Vagina (tissue), 2 donors: ENCODE results near the gene FRMPD2.

ENCODE experiments used
- POLR2A ChIP-seq, 2 donors: fragments of 450-650 bp; IDR thresholded peaks; one replicate each; pipeline ENCODE4 v1.6.1; 2017; ENCODE audit warnings: antibody characterized with exemption in 2 of 2, mild to moderate bottlenecking in 2 of 2, moderate library complexity in 2 of 2
- POLR2AphosphoS5 ChIP-seq, 2 donors: sonication (generic); formaldehyde crosslinking; IDR thresholded peaks; one replicate each; pipeline ENCODE4 v1.9.0; 2017; ENCODE audit warnings: antibody characterized with exemption in 2 of 2, mild to moderate bottlenecking in 2 of 2, low read depth in 1 of 2; ENCODE audit not compliant: insufficient read depth in 1 of 2
- TF ChIP-seq, protein P1 (sequence below), 3 experiments: fragments of 450-650 bp in 2 of 3; fragments of 200-600 bp in 1 of 3; sonication (generic) in 1 of 3; IDR thresholded peaks; one replicate each; pipeline ENCODE4 v1.5.1; 2017 to 2019; ENCODE audit warnings: antibody characterized with exemption in 3 of 3, mild to moderate bottlenecking in 2 of 3, moderate library complexity in 2 of 3

DNA sequence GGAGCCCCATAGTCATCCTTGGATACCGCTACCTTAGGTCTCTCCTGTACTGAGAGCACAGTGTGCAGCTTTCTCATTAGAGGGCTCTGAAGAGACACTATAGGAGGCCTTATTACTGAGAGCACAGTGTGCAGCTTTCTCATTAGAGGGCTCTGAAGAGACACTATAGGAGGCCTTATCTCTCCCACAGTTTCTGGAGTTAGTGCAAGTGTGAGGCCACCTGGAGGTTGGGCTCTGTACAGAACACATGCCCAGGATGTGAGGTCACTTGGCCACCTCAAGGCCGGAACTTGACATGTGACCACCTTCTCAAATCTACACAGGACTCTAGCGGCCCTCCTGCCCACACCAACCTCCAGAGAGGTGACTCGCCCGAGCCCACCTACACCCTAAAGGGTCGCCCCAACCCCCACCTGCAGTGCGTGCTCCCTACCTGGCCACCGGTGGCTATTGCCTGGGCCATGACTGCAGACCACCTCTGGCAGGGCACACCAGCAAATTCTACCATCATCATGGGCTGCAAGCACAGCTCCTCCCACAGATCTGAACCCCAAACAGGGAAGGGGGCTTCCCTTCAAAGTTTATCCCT is 24.6 kb downstream of the FRMPD2 start:
- TF ChIP-seq, protein P1, sequence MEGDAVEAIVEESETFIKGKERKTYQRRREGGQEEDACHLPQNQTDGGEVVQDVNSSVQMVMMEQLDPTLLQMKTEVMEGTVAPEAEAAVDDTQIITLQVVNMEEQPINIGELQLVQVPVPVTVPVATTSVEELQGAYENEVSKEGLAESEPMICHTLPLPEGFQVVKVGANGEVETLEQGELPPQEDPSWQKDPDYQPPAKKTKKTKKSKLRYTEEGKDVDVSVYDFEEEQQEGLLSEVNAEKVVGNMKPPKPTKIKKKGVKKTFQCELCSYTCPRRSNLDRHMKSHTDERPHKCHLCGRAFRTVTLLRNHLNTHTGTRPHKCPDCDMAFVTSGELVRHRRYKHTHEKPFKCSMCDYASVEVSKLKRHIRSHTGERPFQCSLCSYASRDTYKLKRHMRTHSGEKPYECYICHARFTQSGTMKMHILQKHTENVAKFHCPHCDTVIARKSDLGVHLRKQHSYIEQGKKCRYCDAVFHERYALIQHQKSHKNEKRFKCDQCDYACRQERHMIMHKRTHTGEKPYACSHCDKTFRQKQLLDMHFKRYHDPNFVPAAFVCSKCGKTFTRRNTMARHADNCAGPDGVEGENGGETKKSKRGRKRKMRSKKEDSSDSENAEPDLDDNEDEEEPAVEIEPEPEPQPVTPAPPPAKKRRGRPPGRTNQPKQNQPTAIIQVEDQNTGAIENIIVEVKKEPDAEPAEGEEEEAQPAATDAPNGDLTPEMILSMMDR (IDR thresholded peaks at IDR 0.05) = no peak
- TF ChIP-seq POLR2A (IDR thresholded peaks at IDR 0.05) = no peak
- no peak for TF ChIP-seq POLR2AphosphoS5 (IDR thresholded peaks at IDR 0.05; ENCODE audit: insufficient read depth in 1 of 2, low read depth in 1 of 2)
